Activated B cell treated with CpG ODN at 0.5 μM for 24 hours (primary cell): ENCODE results near the gene CALN1. TPM values are rescaled to one million over a fixed set of nuclear protein-coding genes. Genes with fewer than 3 reads are reported as not detected.

Experiments
- ATAC-seq: fragments of 200-7000 bp; cut with Tn5 transposase; one replicate; pipeline ENCODE4 v1.10.0; 2021; ENCODE audit warnings: low read depth, mild to moderate bottlenecking, moderate library complexity
- CTCF ChIA-PET: fragments of 350-600 bp; sonication (Branson Sonifier 250); formaldehyde crosslinking; loops from one replicate; lab custom pipeline; 2021; ENCODE audit warnings: antibody characterized with exemption; lab: Charles Lee
- POLR2A ChIA-PET: fragments of 350-600 bp; sonication (Branson Sonifier 250); formaldehyde crosslinking; loops from one replicate; lab custom pipeline; 2021; ENCODE audit warnings: antibody characterized with exemption; lab: Charles Lee
- DNase-seq: peaks from one replicate; pipeline ENCODE4 v3.0.0; 2022
- H3K27ac Mint-ChIP-seq: one replicate; pipeline ENCODE4 v1.8.0; 2020; ENCODE audit warnings: mixed read lengths
- H3K27me3 Mint-ChIP-seq: one replicate; pipeline ENCODE4 v1.8.0; 2021; ENCODE audit warnings: mixed read lengths
- H3K36me3 Mint-ChIP-seq: one replicate; pipeline ENCODE4 v1.8.0; 2021; ENCODE audit warnings: low read depth, mixed read lengths
- H3K4me1 Mint-ChIP-seq: one replicate; pipeline ENCODE4 v1.8.0; 2021; ENCODE audit warnings: mixed read lengths
- H3K4me3 Mint-ChIP-seq: one replicate; pipeline ENCODE4 v1.8.0; 2020; ENCODE audit warnings: mild to moderate bottlenecking, mixed read lengths
- H3K9me3 Mint-ChIP-seq: one replicate; pipeline ENCODE4 v1.8.0; 2020; ENCODE audit warnings: mixed read lengths
- intact Hi-C: fragments of 100-400 bp; cut with micrococcal nuclease; formaldehyde crosslinking; loops from one replicate; pipeline ENCODE4 v1.15.1; 2024
- total RNA-seq: library from RNA; stranded (reverse); gene quantifications from 2 replicates; pipeline ENCODE4 v1.2.3, GENCODE V29; 2022
- TF ChIP-seq, protein P1 (sequence below): fragments of 200-600 bp; IDR thresholded peaks from one replicate; pipeline ENCODE4 v1.8.0; 2022; ENCODE audit warnings: antibody characterized with exemption, mild to moderate bottlenecking

The CALN1 gene
- total RNA-seq, 1 donor from 2014 or later: not detected

- POLR2A ChIA-PET: no interaction called here
- no peaks in the 10 kb centered on the region for H3K4me1 Mint-ChIP-seq
Measured at GRCh38 chr7:72183835-72184234, 228.3 kb downstream of the CALN1 start.

GRCh38 chr7:72182036-72182435 lies 230.1 kb downstream of the CALN1 start:
- POLR2A ChIA-PET: no interaction called here
- H3K27ac Mint-ChIP-seq: no peak overlapping the region
- intact Hi-C loops: no loop called here

More at GRCh38 chr7:72183835-72184234, 228.3 kb downstream of the CALN1 start:
- no peaks in the 10 kb centered on the region for H3K27me3 Mint-ChIP-seq
- DNase-seq (no peak), ATAC-seq (no peak)
- intact Hi-C loops: no loop called here
- H3K36me3 Mint-ChIP-seq: no peaks in the 10 kb centered on the region
- CTCF ChIA-PET: no interaction called here
- TF ChIP-seq, protein P1, sequence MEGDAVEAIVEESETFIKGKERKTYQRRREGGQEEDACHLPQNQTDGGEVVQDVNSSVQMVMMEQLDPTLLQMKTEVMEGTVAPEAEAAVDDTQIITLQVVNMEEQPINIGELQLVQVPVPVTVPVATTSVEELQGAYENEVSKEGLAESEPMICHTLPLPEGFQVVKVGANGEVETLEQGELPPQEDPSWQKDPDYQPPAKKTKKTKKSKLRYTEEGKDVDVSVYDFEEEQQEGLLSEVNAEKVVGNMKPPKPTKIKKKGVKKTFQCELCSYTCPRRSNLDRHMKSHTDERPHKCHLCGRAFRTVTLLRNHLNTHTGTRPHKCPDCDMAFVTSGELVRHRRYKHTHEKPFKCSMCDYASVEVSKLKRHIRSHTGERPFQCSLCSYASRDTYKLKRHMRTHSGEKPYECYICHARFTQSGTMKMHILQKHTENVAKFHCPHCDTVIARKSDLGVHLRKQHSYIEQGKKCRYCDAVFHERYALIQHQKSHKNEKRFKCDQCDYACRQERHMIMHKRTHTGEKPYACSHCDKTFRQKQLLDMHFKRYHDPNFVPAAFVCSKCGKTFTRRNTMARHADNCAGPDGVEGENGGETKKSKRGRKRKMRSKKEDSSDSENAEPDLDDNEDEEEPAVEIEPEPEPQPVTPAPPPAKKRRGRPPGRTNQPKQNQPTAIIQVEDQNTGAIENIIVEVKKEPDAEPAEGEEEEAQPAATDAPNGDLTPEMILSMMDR: no peak
- H3K27ac Mint-ChIP-seq: no peak overlapping the region
- peaks cover 5% of the 10 kb centered on the region for H3K9me3 Mint-ChIP-seq
- H3K4me3 Mint-ChIP-seq: no peak overlapping the region

GRCh38 chr7:72176875-72177274 lies 235.3 kb downstream of the CALN1 start:
- Mint-ChIP-seq H3K36me3 (no peaks in the 10 kb centered on the region), H3K4me1 (no peaks in the 10 kb centered on the region), H3K27me3 (no peaks in the 10 kb centered on the region), H3K9me3 (peaks cover 11% of the 10 kb centered on the region), H3K4me3 (no peak overlapping the region), H3K27ac (no peak overlapping the region)
- intact Hi-C loops: no loop called here
- POLR2A ChIA-PET: no interaction called here
- no peak for ATAC-seq
- no peak for DNase-seq
- TF ChIP-seq, protein P1: no peak
- CTCF ChIA-PET: no interaction called here

More at GRCh38 chr7:72182036-72182435, 230.1 kb downstream of the CALN1 start:
- peaks cover 5% of the 10 kb centered on the region for H3K9me3 Mint-ChIP-seq
- TF ChIP-seq, protein P1: no peak
- CTCF ChIA-PET: no interaction called here
- no peak overlapping the region for H3K4me3 Mint-ChIP-seq
- no peaks in the 10 kb centered on the region for H3K27me3 Mint-ChIP-seq
- ATAC-seq: no peak
- H3K36me3 Mint-ChIP-seq: no peaks in the 10 kb centered on the region
- DNase-seq: no peak
- no peaks in the 10 kb centered on the region for H3K4me1 Mint-ChIP-seq

DNA sequence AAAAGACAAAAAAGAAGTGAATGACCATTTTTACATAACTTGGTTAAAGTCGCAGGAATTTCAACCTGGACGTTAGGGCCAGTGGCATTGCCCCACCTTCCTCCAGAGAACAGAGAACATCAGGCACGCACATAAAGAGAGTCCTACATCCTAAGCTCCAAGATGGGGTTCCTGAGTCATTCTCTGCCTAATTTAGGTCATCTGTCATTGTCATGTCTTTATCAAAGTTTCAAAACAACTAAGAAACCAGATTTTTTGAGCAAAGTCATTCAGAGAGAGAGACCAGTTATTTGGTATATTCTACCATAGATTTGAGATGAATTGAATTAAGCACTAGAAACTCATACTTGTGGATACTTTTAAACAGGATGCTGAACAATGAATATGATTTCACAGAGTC lies 241.7 kb downstream of the CALN1 start:
- no peak for ATAC-seq
- Mint-ChIP-seq H3K27me3 (no peaks in the 10 kb centered on the region), H3K4me1 (no peaks in the 10 kb centered on the region), H3K9me3 (peaks cover 7% of the 10 kb centered on the region), H3K36me3 (no peaks in the 10 kb centered on the region), H3K4me3 (no peak overlapping the region), H3K27ac (no peak overlapping the region)
- ChIA-PET POLR2A (no interaction called here), CTCF (no interaction called here)
- TF ChIP-seq, protein P1: no peak
- DNase-seq: no peak
- intact Hi-C loops: no loop called here

DNA sequence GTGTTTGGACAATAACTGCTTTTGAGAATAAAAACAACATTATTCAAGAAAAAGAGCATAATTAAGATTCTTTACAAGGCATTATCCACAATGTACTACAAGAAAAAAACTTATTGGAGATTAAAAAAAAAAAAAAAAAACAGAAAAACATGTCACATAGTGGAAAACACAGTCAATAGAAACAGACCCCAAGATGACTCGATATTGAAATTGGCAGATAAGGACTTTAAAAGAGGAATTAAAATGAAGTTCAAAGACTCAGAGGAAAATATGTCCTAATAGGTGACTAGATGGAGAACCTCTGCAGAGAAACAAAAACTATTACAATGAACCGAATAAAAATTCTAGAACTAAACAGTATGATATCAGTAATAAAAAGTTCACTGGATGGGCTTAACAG lies 248.9 kb downstream of the CALN1 start:
- TF ChIP-seq, protein P1: no peak
- no peaks in the 10 kb centered on the region for H3K4me1 Mint-ChIP-seq
- H3K27me3 Mint-ChIP-seq: no peaks in the 10 kb centered on the region
- ChIA-PET POLR2A (no interaction called here), CTCF (no interaction called here)
- no peaks in the 10 kb centered on the region for H3K36me3 Mint-ChIP-seq
- intact Hi-C loops: no loop called here
- H3K9me3 Mint-ChIP-seq: peaks cover 17% of the 10 kb centered on the region
- no peak for ATAC-seq
- DNase-seq: no peak
- H3K27ac Mint-ChIP-seq: no peak overlapping the region
- H3K4me3 Mint-ChIP-seq: no peak overlapping the region
